HG02852 (cell line): Measurements from ENCODE around the gene AP2A2.
"Not testable (repeated sequence)": the region's sequence is repeated elsewhere in the genome, so short reads cannot be mapped to it uniquely, and the experiment has no call there.

Source experiments
- ATAC-seq: cut with Tn5 transposase; IDR thresholded peaks from one replicate; pipeline ENCODE4 v1.9.1; 2021; ENCODE audit warnings: mild to moderate bottlenecking, moderate library complexity; ENCODE audit not compliant: unreplicated experiment

Gene AP2A2

DNA sequence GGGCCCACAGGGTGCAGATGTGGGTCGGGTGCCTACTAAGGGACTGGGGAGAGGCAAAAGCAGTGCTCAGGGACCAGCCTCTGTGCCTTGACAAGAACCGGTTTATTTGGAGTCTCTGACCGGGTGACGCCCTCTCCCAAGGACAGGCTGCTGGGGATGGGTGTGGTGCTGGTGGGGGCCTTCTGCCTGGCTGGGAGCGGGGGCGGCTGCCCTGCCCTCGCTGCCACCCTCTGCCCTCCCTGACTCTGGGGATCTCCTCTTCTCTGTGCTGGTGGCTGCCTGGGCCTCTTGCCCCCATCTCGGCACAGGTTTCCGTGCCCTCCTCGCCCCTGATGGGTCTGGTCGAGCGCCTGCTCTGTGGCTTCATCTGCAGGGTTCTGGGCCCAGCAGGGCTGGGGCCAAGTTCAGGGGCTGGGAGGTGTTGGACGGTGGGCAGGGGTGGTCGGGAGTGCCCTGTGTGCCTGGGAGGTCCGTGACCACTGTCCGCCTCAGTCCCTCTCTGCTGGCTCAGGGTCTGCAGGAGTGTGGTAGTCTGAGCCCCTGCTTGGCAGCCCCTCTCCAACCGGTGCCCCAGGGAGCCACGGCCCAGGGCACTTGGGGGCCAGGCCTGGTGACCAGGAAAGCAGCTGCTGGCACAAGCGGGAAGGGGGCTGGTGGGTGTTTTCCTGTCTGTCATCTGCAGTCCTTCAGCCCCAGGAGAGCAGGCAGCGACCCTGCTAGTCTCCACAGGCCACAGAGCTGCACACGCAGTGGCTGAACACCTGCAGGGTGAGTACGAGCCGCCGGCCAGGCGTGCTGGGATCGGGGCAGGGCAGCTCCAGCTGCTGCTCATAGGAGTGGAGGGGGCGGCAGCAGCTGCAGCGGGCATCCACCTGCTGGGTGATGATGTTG, 87.3 kb downstream of the AP2A2 start:
- ATAC-seq, result no peak

DNA sequence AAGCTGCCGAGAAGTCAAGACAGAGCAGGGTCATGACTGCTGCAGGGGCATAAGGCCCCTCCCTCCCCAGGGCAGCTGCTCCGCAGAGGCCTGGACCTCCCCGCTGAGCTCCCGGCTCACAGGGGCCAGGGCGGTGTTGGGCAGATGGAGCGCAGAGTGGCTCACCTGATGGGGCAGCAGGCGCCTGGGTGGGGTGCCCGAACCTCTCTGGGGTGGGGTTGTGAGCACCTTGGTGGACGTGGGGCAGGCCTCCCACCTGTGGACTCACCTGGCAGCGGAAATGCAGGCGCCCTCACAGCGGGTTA, 87.9 kb downstream of the AP2A2 start:
- no peak for ATAC-seq

DNA sequence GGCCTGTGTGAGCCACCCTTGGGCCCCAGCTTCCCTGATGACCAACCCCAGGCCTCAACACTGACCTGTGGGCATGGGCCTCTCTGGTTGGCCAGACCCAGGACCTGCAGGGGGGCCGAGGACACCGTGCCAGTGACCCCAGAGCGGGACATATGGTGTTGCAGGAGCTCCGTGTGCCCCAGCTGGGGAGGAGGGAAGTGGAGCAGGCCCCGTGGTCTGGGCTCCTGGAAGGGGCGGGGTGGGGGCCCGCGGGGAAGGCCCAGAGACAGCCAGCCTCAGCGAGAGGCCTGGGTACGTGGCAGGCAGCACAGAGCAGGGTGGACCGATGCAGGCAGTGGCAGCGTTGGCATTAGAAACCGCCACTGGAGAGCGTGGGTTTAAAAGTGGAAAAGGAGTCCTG, 88.6 kb downstream of the AP2A2 start:
- no peak for ATAC-seq

DNA sequence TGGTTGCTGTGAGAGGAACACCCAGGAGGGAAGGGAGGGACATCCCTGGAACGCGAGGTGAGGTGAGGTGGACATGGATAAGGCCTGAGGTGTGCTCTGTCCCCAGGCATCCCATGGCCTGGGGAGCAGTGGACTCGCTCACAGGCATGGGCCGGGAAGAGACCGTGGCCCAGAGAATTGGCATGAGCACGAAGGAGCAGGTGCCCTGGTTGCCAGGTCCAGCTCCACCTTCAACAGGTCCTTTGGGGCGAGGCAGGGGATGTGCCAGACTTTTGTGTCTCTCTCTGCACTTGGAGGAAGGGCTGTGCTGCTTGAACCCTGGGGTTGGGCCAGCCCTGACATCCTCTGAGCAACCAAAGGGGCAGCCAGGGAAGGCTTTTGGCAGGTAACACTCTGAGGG, 89.4 kb downstream of the AP2A2 start:
- ATAC-seq, result no peak

DNA sequence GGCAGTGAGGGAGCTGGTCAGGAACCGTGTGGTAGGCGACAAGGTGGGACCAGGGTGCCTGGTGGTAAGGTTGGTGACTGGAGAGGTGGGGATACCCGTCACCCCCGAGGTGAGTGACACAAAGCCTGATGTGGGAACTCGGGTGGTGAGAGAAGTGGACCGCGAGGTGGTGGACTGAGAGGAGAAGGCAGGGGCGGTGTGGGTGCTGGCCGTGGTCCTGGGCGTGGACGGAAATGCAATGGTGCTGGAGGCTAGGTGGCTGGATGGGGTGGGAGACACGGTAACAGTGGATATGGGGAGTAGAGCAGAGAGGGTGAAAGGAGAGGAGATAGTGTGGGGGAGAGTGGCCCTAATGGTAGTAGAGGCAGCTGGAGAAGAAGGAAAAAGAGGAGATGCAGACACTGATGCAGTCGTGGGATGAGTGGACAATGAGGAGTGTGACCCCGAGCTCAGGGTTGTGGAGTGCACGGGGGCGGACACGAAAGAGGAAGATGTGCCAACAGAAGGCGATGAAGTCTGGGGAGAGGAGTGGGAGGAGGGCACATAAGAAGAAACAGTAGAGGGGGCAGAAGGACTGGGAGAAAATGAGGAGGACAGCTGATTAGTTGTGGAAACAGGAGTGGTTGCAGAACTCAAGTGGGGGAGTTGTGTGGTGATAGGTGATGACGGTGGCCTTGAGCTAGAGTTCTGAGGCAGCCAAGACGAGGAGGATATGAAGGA, 90.3 kb downstream of the AP2A2 start:
- ATAC-seq, result no peak

DNA sequence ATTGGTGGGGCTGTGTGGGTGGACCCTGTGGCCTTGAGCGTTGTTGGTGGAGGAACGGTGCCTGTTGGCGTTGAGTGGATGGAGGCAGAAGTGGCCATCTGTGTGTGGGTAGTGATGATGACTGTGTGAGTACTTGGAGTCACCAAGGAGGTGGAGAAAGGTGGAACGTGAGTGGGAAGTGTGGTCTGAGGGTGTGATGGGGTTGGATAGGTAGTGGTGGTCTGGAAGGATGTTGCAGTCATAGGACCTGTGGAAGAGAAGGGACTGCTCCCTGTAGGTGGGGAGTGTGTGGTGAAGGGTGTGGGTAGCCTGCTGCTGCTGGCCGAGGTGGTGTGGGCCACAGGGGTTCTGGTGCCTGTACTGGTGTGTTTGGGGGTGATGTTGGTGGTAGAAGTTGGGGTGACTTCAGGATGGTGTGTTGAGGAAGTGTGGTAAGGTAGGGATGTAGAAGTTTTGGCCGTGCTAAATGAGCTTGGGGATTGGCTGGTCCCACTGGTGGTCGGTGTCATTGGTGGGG, 91.0 kb downstream of the AP2A2 start:
- ATAC-seq, result not testable (repeated sequence)

DNA sequence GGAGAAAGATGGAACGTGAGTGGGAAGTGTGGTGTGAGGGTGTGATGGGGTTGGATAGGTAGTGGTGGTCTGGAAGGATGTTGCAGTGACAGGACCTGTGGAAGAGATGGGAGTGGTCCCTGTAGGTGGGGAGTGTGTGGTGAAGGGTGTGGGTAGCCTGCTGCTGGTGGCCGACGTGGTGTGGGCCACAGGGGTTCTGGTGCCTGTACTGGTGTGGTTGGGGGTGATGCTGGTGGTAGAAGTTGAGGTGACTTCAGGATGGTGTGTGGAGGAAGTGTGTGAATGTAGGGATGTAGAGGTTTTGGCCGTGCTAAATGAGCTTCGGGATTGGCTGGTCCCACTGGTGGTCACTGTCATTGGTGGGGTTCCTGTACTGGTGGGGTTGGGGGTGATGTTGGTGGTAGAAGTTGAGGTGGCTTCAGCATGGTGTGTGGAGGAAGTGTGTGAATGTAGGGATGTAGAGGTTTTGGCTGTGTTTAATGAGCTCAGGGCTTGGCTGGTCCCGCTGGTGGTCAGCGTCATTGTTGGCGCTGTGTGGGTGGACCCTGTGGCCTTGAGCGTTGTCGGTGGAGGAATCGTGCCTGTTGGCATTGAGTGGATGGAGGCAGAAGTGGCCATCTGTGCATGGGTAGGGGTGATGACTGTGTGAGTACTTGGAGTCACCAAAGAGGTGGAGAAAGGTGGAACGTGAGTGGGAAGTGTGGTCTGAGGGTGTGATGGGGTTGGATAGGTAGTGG, 91.8 kb downstream of the AP2A2 start:
- ATAC-seq, result no peak

DNA sequence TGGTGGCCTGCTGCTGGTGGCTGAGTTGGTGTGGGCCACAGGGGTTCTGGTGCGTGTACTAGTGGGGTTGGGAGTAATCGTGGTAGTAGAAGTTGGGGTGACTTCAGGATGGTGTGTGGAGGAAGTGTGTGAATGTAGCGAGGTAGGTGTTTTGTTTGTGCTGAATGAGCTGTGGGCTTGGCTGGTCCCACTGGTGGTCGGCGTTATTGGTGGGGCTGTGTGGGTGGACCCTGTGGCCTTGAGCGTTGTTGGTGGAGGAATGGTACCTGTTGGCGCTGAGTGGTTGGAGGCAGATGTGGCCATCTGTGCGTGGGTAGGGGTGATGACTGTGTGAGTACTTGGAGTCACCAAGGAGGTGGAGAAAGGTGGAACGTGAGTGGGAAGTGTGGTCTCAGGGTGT, 92.4 kb downstream of the AP2A2 start:
- no peak for ATAC-seq

DNA sequence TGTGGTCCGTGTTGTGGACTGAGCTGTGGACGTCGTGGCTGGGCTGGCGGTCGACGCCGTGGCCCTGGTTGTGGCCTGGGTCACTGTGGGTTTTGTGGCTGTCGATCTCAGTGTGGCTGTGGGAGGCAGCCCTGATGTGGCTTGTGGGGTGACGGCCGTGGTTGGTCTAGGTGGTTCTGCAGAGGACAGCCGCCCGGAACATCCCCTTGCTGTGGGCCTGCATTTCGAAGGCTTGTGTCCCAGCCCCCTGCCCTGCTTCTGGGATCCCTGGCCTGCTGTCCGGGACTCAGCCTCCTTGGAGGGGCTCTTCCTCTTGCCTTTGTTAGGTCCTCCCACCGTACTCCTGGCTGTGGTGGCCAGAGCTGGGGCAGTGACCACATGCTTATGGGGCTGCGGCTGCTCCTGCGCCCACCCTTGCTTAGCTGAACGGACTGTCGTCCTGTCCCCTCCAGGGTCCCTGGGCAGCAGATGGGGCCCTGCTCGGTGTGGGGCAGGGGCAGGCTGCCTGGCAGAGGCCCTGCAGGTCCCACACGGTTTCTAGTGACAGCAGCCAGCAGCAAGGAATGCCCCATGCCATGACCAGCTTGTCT, 93.7 kb downstream of the AP2A2 start:
- ATAC-seq, result no peak

DNA sequence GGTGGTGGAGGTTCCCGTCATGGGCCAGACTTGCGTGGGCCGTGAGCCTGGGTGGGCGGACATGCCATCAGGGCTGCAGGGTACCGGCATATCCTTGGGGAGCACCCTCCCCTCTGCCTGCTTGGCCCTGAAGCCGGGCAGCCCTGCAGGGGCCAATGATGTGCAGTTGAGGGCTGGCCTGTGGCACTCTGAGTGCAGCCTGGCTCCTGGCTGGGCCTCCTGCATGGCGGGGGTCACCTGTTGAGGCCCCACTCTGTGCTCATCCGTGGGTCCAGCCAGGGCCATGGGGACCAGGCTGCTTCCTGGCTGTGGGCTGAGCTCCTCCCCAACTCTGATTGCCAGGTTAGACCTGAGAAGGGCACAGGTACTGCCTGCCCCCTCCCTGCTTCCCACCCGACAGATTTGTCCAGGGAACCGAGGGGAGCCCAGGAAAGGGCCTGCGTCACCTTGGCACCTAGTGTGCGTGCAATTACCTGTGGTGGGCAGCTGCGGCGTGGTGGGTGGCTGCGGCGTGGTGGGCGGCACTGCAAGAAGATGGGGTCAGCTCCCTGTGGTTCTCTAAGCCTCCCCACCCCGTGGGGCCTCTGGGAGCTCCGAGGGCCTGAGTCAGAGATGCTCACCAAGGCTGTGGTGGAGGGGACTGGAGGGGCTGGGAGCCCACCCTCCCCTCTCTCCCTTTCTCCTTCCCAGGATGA, 94.7 kb downstream of the AP2A2 start:
- no peak for ATAC-seq

DNA sequence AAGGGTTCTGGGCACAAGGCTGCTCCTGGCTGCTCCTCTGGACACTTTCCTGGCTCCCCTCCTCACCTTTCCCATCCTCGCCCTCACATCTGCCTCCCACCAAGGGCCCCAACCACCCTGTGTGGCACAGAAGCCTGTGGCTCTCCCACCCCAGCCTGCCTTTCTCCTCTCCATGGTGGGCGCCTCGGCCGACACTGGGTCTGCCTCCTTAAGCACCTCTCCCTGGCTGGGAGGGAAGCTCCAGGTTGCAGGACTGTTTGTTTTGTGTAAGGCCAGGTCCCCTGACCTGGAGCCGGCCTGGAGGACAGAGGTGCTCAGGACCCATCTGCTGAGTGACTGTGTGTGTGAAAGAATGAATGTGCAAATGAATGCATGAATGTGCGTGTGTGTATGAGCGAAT, 96.7 kb downstream of the AP2A2 start:
- ATAC-seq, result no peak

DNA sequence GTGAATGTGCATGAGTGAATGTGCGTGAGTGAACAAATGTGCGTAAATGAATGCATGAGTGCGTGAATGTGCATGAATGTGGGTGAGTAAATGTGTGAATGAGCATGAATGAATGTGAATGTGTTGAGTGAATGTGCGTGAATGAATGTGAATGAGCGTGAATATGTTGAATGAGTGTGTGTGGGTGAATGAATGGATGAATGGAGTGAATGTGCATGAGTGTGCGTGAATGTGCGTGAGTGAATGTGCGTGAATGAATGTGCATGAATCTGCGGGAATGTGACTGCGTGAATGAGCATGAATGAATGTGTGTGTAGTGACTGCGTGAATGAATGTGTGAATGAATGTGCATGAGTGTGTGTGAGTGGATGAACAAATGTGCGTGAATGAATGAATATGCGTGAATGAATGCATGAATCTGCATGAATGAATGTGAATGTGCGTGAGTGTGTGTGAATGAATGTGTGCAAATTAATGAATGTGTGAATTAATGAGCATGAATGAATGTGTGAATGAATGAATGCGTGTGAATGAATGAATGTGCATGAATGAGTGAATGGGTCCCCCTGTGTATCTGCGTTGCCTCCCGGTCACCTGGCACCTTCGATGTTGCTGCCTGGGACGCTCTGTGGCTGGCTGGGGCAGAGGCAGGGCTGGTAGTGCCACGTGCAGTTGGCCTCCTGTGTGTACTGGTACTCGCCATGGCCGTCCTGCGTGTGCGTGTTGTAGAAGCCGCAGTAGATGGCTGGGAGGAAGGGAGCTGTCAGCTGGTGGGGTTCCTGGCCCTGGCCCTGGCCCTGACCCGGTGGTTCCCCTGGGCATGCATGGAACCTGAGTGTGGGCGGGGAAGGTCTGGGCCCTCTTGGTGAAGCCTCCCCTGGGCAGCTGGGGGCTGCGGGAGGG, 97.5 kb downstream of the AP2A2 start:
- no peak for ATAC-seq

DNA sequence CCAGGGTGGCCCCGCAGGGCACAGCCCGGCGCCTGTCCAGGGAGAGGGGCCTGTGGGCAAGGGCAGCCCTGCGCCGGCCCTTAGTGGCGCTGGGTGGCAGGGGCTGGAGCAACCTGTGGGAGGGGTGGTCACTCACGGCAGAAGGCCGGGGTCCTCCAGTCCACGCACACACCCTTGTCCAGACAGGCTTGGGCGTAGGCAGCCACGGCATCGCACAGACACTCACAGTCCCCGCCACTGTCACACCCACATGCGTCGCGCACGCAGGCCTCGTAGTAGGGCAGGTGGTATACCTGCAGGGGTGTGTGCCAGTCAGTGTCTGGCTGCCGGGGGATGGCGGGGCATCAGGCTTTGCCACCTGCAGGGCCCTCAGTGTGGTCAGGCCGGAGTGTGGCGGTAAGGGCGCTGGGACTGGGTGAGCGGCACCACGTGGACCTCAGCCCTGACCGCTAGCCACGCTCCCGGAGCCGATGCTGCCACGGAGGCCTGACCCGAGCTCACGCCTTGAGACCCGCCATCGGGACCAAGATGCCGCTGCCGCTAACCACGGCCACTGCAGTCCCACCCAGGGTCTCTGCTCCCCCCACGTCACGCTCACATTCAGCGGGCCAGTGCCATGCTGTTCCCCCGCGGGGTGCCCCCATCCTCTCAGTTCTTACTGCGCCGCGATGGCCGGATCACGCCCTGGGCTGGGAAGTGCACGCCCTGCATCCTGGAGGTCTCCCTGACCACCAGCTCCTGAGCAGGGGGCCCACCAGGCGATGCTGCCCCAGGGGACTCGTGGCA, 98.3 kb downstream of the AP2A2 start:
- ATAC-seq, result no peak

DNA sequence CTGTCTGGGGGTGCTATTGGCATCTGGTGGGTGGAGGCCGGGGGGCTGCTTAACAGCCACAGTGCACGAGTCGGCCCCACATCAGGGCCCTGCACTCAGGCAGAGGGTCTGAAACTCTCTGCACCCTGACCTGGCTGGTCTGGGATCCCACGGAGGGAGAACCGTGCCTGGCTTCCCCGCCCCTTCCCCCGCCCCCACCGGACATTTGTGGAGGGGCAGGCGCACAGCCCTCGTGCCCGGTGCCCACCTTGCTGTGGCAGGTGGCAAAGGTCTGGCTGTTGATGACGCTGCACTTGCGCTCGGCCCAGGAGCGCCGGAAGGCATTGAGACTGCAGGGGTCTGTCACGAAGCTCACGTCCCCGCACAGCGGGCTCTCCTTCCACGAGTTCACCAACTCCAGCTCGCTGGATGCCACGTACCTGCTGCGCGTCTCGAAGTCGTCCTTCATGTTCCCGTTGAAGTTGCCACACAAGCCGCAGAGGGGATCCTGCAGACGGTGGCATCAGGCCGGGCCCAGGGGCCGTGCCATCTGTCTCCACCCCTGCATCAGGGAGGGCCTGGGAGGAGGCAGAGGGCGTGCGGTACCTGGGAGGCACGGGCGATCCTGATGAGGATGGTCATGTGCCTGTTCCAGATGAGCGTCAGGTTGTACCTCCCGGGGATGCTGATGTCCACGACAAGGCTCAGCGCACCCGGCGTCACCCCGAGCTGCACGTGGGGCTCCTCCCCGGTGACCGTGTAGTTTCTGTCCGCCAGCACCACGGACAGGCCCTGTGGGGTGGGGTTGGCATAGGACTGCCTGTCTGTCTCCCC, 99.1 kb downstream of the AP2A2 start:
- no peak for ATAC-seq

DNA sequence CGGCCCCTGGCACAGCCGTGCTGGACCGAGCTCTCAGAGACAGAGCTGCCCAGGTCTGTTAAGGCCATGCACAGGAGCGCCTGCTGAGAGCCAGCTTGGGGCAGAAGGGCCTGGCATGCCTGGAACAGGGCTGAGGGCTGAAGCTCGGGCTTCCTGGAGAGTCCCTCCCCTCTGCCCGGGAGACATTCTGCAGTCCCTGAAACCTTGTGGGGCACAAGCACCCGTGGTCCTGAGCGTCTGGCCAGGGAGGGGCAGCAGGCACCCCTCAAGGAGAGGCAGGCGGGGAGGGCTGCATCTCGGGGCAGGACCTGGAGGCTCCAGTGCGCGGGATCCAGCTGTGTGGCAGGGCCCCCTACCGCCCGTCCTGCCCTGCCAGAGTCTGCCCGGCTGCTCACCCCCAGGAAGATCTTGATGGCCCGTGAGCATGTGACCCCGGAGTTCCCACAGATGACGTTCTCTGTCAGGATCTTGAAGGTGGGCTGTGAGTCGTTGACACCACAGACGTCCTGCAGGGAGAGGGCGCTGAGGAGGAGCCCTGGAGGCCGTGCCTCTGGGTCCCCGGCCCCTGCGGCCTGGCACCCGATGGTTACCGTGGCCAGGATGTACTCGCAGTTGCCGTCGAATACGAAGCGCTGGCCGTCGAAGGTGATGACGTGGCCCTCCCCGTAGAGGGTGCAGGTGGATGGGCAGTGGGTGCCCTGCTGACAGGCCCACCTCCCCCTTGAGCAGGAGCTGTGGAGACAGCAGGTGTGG, 99.9 kb downstream of the AP2A2 start:
- no peak for ATAC-seq

DNA sequence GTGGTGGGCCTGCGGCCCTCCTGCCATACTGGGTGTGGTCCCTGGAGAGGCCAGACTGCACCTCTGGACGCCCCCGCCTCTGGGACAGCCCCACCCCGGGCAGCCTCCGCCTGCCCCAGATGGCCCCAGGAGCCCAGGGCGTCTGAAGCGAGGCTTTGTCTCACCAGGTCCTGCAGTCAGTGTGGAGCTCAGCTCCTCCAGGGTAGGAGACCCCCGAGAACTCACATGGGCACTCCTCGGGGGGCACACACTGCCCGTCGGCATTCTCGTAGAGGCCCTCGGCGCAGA, 100.4 kb downstream of the AP2A2 start:
- no peak for ATAC-seq

DNA sequence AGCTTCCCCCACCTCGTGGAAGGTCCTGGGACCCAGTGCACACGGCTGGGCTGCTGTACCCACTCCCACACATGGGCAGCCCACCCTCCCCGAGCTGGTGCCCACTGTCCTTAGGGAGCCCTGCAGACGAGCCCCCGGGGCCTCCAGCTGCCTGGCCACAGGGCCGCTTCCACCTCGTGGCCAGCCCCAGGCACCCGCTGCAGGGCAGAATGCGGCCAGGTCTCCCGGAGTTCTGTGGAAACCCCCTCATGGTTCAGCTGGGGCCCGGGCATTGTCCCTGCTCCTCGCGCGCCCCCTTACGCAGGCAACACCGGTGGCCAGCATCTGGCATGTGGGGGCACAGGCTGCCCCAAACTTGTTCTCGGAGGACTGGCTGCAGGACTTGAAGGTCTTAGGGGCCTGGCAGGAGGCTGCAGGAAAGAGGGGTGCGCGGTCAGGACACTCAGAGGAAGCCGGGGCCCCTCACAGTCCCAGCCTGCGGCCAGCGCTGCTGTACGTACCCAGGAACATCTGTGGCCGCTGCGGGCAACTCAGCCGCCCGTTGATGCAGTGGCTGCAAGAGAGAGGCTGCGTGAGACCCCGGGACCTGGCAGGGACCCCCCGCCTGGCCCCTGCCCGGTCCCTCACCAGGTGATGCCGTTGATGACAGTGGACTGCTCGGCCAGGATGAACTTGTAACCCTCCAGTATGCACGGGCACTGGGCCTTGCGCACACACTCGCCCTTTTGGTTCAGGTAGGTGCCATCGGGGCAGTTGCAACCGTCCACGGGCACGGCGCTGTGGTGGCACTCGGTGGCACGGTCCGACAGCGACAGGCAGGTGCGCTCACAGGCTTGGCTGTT, 101.2 kb downstream of the AP2A2 start:
- no peak for ATAC-seq
